GM12878 (cell line): Measurements from ENCODE around the gene SPIB. TPM values are rescaled to one million over a fixed set of nuclear protein-coding genes. Genes with fewer than 3 reads are reported as not detected.

Experiments
- ATF3 ChIP-seq: IDR thresholded peaks from 2 replicates; pipeline ENCODE4 v1.6.1; 2011; ENCODE audit warnings: low read depth, mild to moderate bottlenecking, low read length, moderate library complexity, borderline replicate concordance; ENCODE audit errors: extremely low read depth
- BRCA1 ChIP-seq: IDR thresholded peaks from 2 replicates; pipeline ENCODE4 v1.6.1; 2011; ENCODE audit warnings: low read depth, low read length, improper control_type of control experiment
- CEBPZ ChIP-seq: fragments of 150-350 bp; IDR thresholded peaks from 2 replicates; pipeline ENCODE4 v1.6.1; 2016; ENCODE audit warnings: low read depth, low read length
- CTCF ChIP-seq, 3 experiments: IDR thresholded peaks in 2 of 3; conservative IDR thresholded peaks in 1 of 3; 2 replicates each; pipeline ENCODE4 v1.5.1; 2011; ENCODE audit warnings: low read depth in 3 of 3, low read length in 3 of 3, mild to moderate bottlenecking in 3 of 3, control low read depth in 2 of 3, moderate library complexity in 2 of 3, inconsistent platforms in 1 of 3, mixed read lengths in 1 of 3; ENCODE audit not compliant: control insufficient read depth in 2 of 3, insufficient read depth in 1 of 3; ENCODE audit errors: extremely low read depth in 1 of 3
- JUND ChIP-seq: IDR thresholded peaks from 2 replicates; pipeline ENCODE4 v1.6.1; 2012; ENCODE audit warnings: low read depth, mild to moderate bottlenecking, low read length, improper control_type of control experiment, moderate library complexity
- MTA2 ChIP-seq: fragments of 450-650 bp; IDR thresholded peaks from 2 replicates; pipeline ENCODE4 v1.6.1; 2016; ENCODE audit warnings: low read depth, mild to moderate bottlenecking, moderate library complexity
- MTA3 ChIP-seq: IDR thresholded peaks from 2 replicates; pipeline ENCODE4 v1.6.1; 2012; ENCODE audit warnings: low read length, inconsistent platforms, borderline replicate concordance
- NFYB ChIP-seq: IDR thresholded peaks from 2 replicates; pipeline ENCODE4 v1.6.1; 2011; ENCODE audit warnings: low read depth, mild to moderate bottlenecking, low read length, improper control_type of control experiment, moderate library complexity; ENCODE audit not compliant: insufficient read depth
- NKRF ChIP-seq: fragments of 450-650 bp; conservative IDR thresholded peaks from 2 replicates; pipeline ENCODE4 v1.6.1; 2017; ENCODE audit warnings: mild to moderate bottlenecking, moderate library complexity
- NR2C2 ChIP-seq: IDR thresholded peaks from 2 replicates; pipeline ENCODE4 v1.6.1; 2011; ENCODE audit warnings: borderline replicate concordance, low read depth; ENCODE audit not compliant: control insufficient read depth, insufficient read length
- POLR2AphosphoS5 ChIP-seq: IDR thresholded peaks from 2 replicates; pipeline ENCODE4 v1.6.1; 2011; ENCODE audit warnings: mild to moderate bottlenecking, low read length, inconsistent platforms
- RBBP5 ChIP-seq: fragments of 200-600 bp; sonication (generic); conservative IDR thresholded peaks from 2 replicates; pipeline ENCODE4 v1.6.1; 2016
- REST ChIP-seq: IDR thresholded peaks from 2 replicates; pipeline ENCODE4 v1.6.1; 2012; ENCODE audit warnings: mild to moderate bottlenecking, low read depth, low read length
- RUNX3 ChIP-seq: IDR thresholded peaks from 2 replicates; pipeline ENCODE4 v1.6.1; 2012; ENCODE audit warnings: low read length, inconsistent platforms
- TBL1XR1 ChIP-seq: IDR thresholded peaks from 2 replicates; pipeline ENCODE4 v1.6.1; 2012; ENCODE audit warnings: low read depth, low read length, improper control_type of control experiment
- WRNIP1 ChIP-seq: IDR thresholded peaks from 2 replicates; pipeline ENCODE4 v1.6.1; 2011; ENCODE audit warnings: low read depth, low read length, improper control_type of control experiment, borderline replicate concordance
- ZNF274 ChIP-seq: IDR thresholded peaks from one replicate; pipeline ENCODE4 v1.8.0; 2011; ENCODE audit not compliant: insufficient read length, insufficient read depth
- polyA plus RNA-seq, 11 experiments: library from polyadenylated mRNA; depleted of rRNA in 4 of 11; unstranded in 6 of 11; stranded (reverse) in 5 of 11; fragments of >200 nt; fragmentation: Nextera tagmentation in 4 of 11; fragmentation: Illumina TruSeq in 1 of 11; extraction: Ambion mirVana in 4 of 11; extraction: Trizol in 1 of 11; gene quantifications; 1 replicate in 1 of 11; 2 replicates in 10 of 11; pipeline versions ENCODE4 v1.2.1 to v1.2.3, GENCODE V29; 2011 to 2016; ENCODE audit warnings: inconsistent platforms in 2 of 11, missing spikeins in 2 of 11, low read depth in 1 of 11
- total RNA-seq, 4 experiments: library from RNA; depleted of rRNA in 3 of 4; stranded (reverse); fragments of >200 nt in 3 of 4; fragmentation: Illumina TruSeq in 1 of 4; extraction: Trizol in 1 of 4; gene quantifications; 2 replicates each; pipeline versions ENCODE4 v1.2.1 to v1.2.3, GENCODE V29; 2013 to 2021

The SPIB gene
- total and polyA plus RNA-seq, 10 of the 15 experiments (the other 5 are each of a cell fraction or from before 2014, with no cell fraction given), result 3.5 to 123 (median 56.0) TPM

GRCh38 chr19:50431343-50432220, 12.8 kb downstream of the SPIB start (continued):
- no peak for TF ChIP-seq NR2C2
- no peak for TF ChIP-seq ZNF274
- peak; percentile 79 for TF ChIP-seq NFYB
- TF ChIP-seq WRNIP1, result no peak
- TF ChIP-seq MTA2, result no peak
- TF ChIP-seq MTA3, result peak; percentile 76; the same call in 1 of the 2 replicates
- TF ChIP-seq ATF3, result no peak
- TF ChIP-seq REST, result no peak
- no peak for TF ChIP-seq RBBP5
- peak; percentile 54; the same call in 1 of the 2 replicates for TF ChIP-seq RUNX3
- TF ChIP-seq POLR2AphosphoS5, result peak; percentile 66; the same call in 1 of the 2 replicates
- TF ChIP-seq NKRF, result no peak
- TF ChIP-seq JUND, result no peak
- TF ChIP-seq CTCF (IDR thresholded peaks at IDR 0.05 in 2 of 3, conservative IDR thresholded peaks at IDR 0.05 in 1 of 3; ENCODE audit: control insufficient read depth in 2 of 3, extremely low read depth in 1 of 3, insufficient read depth in 1 of 3, low read depth in 3 of 3, low read length in 3 of 3), result no peak
- no peak for TF ChIP-seq BRCA1
- no peak for TF ChIP-seq CEBPZ
- no peak for TF ChIP-seq TBL1XR1
